T-helper 1 cell treated with Interleukin-12 subunit alpha and Interleukin-12 subunit beta and Interleukin-4 antibody, amounts not matched to agents 30 ng/mL and 1 ng/mL, for 36 hours (primary cell): ENCODE results near the gene LRRC43. TPM values are rescaled to one million over a fixed set of nuclear protein-coding genes. Genes with fewer than 3 reads are reported as not detected.
"Not testable (repeated sequence)": the region's sequence is repeated elsewhere in the genome, so short reads cannot be mapped to it uniquely, and the experiment has no call there.

ENCODE experiments used
- intact Hi-C: fragments of 100-400 bp; cut with micrococcal nuclease; formaldehyde crosslinking; loops from one replicate; pipeline ENCODE4 v1.15.1; 2024
- total RNA-seq: library from RNA; stranded (reverse); gene quantifications from 2 replicates; pipeline ENCODE4 v1.2.3, GENCODE V29; 2022

The LRRC43 gene
- total RNA-seq, 1 donor from 2014 or later = not detected

GRCh38 chr12:122152754-122153153 lies 30.2 kb upstream of the LRRC43 start:
- intact Hi-C loops = no loop called here

GRCh38 chr12:122155705-122156104 lies 27.2 kb upstream of the LRRC43 start:
- intact Hi-C loops = no loop called here

GRCh38 chr12:122158700-122159285 lies 24.1 kb upstream of the LRRC43 start:
- intact Hi-C loops = no loop called here

GRCh38 chr12:122159882-122160281 lies 23.0 kb upstream of the LRRC43 start:
- intact Hi-C loops = loop anchor here (2.0 kb wide), 1 partner anchor 31 kb away; no protein-coding TSS in a partner anchor

DNA sequence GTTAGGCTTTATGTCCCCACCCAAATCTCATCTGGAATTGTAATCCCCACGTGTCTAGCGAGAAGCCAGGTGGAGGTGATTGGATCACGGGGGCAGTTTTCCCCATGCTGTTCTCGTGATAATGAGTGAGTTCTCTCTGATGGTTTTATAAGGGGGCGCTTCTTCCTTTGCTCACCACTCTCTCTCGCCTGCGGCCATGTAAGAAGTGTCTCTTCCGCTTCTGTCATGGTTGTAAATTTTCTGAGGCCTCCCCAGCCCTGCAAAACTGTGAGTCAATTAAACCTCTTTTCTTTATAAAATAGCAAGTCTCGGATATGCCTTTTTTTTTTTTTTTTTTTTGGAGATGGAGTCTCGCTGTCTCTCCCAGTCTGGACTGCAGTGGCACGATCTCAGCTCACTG lies 22.2 kb upstream of the LRRC43 start:
- intact Hi-C loops = loop anchor here (2.0 kb wide), 1 partner anchor 30 kb away; no protein-coding TSS in a partner anchor

DNA sequence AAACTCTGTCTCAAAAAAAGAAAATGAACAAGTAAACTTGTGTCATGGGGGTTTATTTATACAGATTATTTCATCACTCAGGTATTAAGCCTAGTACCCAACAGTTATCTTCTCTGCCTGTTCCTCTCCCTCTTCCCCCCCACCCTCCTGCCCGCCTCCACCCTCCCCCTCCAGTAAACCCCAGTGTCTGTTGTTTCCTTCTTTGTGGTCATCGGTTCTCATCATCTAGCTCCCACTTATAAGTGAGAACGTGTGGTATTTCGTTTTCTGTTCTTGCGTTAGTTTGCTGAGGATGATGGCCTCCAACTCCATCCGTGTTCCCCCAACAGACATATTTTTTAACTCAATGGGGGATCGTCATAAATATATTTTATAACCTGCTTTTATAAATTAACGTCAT lies 21.2 kb upstream of the LRRC43 start:
- intact Hi-C loops = loop anchor here (2.0 kb wide), 1 partner anchor 29 kb away; no protein-coding TSS in a partner anchor

- intact Hi-C loops = no loop called here
Observed at GRCh38 chr12:122162976-122163375, 19.9 kb upstream of the LRRC43 start.

DNA sequence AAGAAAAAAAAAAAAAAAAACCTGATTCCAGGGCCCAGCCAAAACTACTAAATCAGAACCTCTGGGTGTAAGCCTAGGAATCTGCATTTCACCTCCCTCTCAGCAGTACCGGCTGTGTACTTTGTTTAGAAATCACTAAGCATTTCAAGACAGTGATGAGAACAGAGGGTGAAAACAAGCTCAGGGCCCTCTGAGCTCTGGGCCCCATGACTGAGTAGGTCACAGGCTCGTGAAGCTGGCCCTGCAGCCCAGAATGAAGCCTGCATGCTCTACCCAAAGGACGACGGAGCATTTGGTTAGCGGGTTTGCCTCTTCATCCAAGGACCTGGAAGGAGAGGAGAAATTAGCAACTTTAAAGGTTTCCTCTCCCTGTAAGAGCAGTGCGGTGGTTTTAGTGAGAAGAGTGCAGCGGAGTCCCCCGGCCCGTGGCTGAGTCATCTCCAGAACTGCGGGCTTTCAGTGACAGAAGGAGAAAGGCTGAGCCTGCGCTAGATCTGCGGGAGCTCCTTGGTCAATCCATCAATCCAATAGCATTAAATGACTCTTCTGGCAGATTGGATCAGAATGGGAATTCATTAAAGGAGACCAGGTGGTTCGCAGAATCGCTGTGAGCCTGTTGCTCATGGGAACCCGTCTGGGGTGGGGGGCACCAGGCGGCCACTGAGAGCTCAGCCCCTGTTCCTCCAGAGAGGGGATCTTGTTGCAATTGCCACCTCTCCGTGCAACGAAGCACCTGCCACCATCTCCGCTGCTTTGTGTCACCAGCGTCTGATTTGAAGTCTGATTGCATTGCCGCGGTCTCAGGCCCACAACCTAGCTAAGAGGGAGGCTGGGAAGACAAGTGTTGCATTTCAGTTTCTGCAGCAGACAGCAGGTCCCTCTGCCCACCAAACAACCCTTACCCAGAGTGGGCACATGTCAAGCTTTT lies 16.2 kb upstream of the LRRC43 start:
- intact Hi-C loops = loop anchor here (2.0 kb wide), 1 partner anchor 16 kb away; the partner anchor contains the start of gene LRRC43

DNA sequence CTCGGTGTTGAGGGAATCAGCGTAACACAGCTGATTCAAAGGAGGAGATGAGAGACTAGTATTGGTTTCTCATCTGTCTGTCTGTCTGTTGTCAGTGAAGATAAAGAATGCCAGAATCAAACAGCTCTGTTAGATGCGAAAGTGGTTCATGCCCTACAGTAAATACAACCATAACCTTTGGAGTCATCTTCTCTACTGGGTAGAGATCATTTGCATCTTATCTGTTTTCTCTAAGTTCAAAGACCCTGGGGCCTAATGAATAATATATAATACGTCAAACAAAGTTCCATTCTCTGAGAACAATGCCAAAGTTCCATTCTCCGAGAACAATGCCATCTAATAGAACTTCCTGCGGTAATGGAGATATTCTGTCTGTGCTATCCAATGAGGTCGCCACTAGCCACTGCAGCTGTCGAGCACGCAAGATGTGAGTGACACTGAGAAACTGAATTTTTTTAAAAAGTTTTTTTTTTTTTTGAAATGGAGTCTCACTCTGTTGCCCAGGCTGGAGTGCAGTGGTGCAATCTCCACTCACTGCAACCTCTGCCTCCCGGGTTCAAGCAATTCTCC lies 15.5 kb upstream of the LRRC43 start:
- intact Hi-C loops = loop anchor here (2.0 kb wide), 1 partner anchor 15 kb away; the partner anchor contains the start of gene LRRC43

GRCh38 chr12:122168492-122168891 lies 14.4 kb upstream of the LRRC43 start:
- intact Hi-C loops = no loop called here

- intact Hi-C loops = no loop called here
Observed at GRCh38 chr12:122171399-122171798, 11.5 kb upstream of the LRRC43 start.

DNA sequence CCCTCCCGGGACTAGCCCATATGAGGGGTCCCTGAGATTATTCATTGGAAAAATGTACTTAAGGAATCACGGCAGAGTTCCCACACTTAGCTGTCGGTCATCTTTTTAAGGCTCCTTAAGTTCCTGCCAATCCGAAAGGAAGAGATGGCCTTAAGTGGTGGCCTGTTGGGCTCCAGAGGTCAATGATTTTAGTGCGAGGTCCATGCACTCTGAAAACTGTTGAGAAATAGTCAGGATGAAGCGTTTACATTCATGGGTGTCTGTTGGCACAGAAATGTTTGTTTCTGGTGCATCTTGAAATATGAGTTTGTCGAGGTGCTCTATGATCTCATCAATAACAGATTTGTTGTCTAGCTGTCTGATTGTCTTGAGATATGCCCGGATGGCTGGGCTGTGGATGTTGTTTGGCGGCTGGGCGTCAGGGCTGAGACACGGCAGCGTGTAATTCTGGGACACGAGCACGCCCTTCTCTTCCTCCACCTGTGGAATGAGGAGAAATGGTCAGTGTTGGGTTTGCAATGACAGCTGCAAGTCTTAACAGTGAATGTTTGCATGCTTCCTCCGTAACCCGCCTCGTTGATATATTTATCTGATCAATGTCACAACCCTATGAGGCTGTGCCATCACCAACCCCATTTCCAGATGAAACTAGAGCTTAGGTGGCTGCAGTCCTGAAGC lies 10.5 kb upstream of the LRRC43 start:
- intact Hi-C loops = no loop called here

DNA sequence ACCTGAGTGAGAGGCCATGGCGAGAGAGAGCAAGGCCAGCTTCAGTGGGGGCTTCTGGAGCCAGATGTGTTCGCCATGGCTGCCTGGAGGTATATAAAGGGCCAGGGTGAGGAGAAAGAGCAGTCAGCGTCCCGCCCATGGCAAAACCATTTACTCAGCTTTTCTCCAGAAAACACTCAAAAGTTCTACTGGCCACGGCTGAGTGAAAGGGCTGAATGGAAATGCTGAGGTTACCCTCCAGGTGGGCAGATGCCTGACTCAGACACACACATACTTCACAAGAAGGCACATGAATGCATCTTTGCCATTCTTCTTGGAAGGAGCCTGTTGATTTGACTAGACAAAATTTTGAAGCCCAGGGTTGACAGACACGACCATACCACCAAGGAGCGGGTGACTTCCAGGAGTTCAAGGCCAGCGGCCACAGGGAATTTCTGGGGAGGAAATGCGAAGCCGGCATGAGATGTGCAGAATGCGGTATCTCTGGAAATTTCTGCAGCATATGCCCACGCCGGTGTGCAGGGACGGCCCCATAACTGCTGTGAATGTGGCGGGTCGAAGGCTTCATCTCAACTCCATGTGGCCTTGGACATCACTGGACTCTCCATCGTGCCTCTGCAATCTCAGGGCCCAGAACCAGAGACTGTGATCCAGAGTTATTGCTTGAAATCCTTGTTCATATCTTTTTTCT lies 8.6 kb upstream of the LRRC43 start, which contains the start of gene IL31:
Gene IL31 (minus strand): TSS at position 67 of the 691 bp plus-strand sequence. CDS start 49 bp downstream, at position 18.
- intact Hi-C loops = no loop called here

DNA sequence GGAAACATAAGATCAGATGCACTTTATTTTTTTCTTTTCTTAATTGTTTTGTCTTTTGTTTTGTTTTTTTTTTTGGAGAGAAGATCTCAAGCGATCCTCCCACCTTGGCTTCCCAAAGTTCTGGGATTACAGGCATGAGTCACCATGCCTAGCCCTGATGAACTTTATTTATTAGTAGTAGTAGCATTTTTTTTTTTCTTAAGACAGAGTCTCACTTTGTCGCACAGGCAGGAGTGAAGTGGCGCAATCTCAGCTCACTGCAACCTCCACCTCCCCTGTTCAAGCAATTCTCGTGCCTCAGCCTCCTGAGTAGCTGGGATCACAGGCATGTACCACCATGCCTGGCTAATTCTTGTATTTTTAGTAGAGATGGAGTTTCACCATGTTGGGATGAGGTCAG lies 6.5 kb upstream of the LRRC43 start:
- intact Hi-C loops = not testable (repeated sequence)

DNA sequence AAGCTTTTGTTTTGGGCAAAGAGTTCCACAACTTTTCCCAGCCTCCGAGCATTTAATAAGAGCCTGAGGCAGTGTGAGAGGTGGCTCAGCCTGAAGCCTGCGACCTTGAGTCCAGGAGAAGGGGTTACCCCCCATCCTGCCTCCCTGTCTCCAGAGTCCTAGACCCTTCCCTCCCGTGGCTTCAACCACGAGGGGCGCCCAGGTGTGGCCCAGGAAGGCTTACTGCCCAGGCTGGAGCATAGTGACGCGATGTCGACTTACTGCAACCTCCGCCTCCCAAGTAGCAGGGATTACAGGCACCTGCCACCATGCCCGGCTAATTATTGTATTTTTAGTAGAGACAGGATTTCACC lies 641 bp downstream of the LRRC43 start:
- intact Hi-C loops = loop anchor here (2.0 kb wide), 1 partner anchor 17 kb away; no protein-coding TSS in a partner anchor

- intact Hi-C loops = no loop called here
Observed at GRCh38 chr12:122184517-122184916, 1.6 kb downstream of the LRRC43 start.

GRCh38 chr12:122185079-122185478 lies 2.2 kb downstream of the LRRC43 start:
- intact Hi-C loops = no loop called here

DNA sequence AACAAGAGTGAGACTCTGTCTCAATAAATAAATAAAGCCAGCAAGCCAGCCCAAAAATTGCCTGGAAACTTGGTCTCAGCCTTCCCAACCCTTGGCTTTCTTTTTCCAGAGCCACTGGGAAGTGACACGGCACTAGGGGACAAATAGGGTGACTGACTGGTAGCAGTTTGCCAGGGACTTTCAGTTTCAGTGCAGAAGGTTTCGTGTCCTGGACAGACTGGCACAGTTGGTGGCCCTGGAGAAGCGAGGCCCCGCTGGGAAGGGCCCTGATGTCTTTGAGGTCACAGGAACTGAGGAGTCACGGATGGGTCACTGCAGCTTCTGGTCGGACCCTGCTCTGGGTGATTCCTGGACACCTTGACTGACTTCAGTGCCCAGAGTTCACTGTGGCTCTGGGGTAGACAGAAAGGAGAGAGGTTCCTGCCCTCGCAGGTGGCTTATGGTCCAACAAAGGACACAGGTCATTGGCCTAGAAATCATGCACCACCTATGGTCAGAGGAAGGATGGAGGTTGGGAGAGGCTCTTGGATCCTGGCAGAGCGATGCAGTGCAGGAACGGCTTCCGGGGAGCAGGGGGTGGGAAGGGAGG lies 2.7 kb downstream of the LRRC43 start:
- intact Hi-C loops = no loop called here

DNA sequence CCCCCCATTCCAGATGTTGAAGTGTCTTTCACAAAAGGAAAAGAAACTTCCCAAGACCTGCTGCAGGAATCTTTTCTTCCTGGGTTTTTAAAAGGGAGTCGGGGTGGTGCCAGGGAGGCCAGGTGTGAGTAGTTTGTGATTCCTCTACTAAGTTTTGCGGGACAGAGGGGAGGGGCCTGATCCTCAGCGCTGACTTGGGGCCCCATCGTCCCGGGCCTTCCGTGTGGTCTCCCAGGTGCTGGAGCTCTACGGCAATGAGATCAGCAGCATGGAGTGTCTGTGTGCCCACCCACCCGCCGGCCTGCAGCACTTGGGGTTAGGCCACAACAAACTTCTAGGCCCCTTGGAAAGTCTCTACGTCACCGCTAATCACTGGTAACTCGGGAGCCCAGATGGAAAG lies 4.5 kb downstream of the LRRC43 start:
- intact Hi-C loops = no loop called here
